Mesothelial cell of epicardium (in vitro differentiated cells): ENCODE measurements around the gene ELFN1. TPM values are rescaled to one million over a fixed set of nuclear protein-coding genes. Genes with fewer than 3 reads are reported as not detected.
A peak's percentile ranks its signal among the peaks of the same experiment; 100 is the strongest.

Experiments
- DNase-seq, 2 experiments: peaks; one replicate each; pipeline ENCODE4 v3.0.0; 2021; ENCODE audit warnings: low spot score in 2 of 2; ENCODE audit not compliant: unreplicated experiment in 2 of 2
- H3K27ac Mint-ChIP-seq: 2 replicates; pipeline ENCODE4 v1.8.0; 2021; ENCODE audit warnings: mixed read lengths
- H3K27me3 Mint-ChIP-seq: 2 replicates; pipeline ENCODE4 v1.8.0; 2021; ENCODE audit warnings: low read depth, mixed read lengths
- H3K36me3 Mint-ChIP-seq: 2 replicates; pipeline ENCODE4 v1.8.0; 2021; ENCODE audit warnings: mixed read lengths
- H3K4me1 Mint-ChIP-seq: 2 replicates; pipeline ENCODE4 v1.8.0; 2021; ENCODE audit warnings: mixed read lengths
- H3K4me3 Mint-ChIP-seq: 2 replicates; pipeline ENCODE4 v1.8.0; 2021; ENCODE audit warnings: mild to moderate bottlenecking, moderate library complexity, mixed read lengths
- H3K9me3 Mint-ChIP-seq: 2 replicates; pipeline ENCODE4 v1.8.0; 2021; ENCODE audit warnings: mixed read lengths
- CTCF ChIP-seq: fragments of 200-600 bp; sonication (generic); IDR thresholded peaks from one replicate; pipeline ENCODE4 v1.5.0; 2021; ENCODE audit warnings: antibody characterized with exemption; ENCODE audit not compliant: unreplicated experiment
- total RNA-seq: library from RNA; stranded (reverse); gene quantifications from 3 replicates; pipeline ENCODE4 v1.2.1, GENCODE V29; 2021

Gene ELFN1
- total RNA-seq, 1 donor from 2014 or later = 13.5 TPM

GRCh38 chr7:1679966-1680730 is 10.1 kb downstream of the ELFN1 start:
- Mint-ChIP-seq H3K4me1 (peaks cover 6% of the 10 kb centered on the region), H3K27me3 (peaks cover 19% of the 10 kb centered on the region), H3K4me3 (no peak overlapping the region), H3K36me3 (peaks cover 16% of the 10 kb centered on the region), H3K9me3 (peaks cover 28% of the 10 kb centered on the region), H3K27ac (no peak overlapping the region)
- DNase-seq = no peak
- no peak for TF ChIP-seq CTCF

- H3K4me1 Mint-ChIP-seq = peaks cover 6% of the 10 kb centered on the region
- no peak overlapping the region for H3K4me3 Mint-ChIP-seq
- peaks cover 38% of the 10 kb centered on the region for H3K9me3 Mint-ChIP-seq
- no peak for TF ChIP-seq CTCF
- H3K36me3 Mint-ChIP-seq = peaks cover 18% of the 10 kb centered on the region
- H3K27ac Mint-ChIP-seq = no peak overlapping the region
- peaks cover 13% of the 10 kb centered on the region for H3K27me3 Mint-ChIP-seq
- DNase-seq = no peak
Observed at GRCh38 chr7:1681581-1681980, 11.5 kb downstream of the ELFN1 start.

GRCh38 chr7:1685000-1685624 is 15.0 kb downstream of the ELFN1 start:
- no peak overlapping the region for H3K27ac Mint-ChIP-seq
- H3K27me3 Mint-ChIP-seq = no peaks in the 10 kb centered on the region
- no peaks in the 10 kb centered on the region for H3K4me1 Mint-ChIP-seq

GRCh38 chr7:1688542-1688941 is 18.5 kb downstream of the ELFN1 start:
- Mint-ChIP-seq H3K4me3 (no peak overlapping the region), H3K27ac (no peak overlapping the region), H3K9me3 (peaks cover 40% of the 10 kb centered on the region), H3K4me1 (no peaks in the 10 kb centered on the region), H3K36me3 (peaks cover 15% of the 10 kb centered on the region), H3K27me3 (peaks cover 2% of the 10 kb centered on the region)
- TF ChIP-seq CTCF = no peak
- no peak for DNase-seq

More at GRCh38 chr7:1685000-1685624, 15.0 kb downstream of the ELFN1 start:
- TF ChIP-seq CTCF = no peak
- DNase-seq = no peak
- Mint-ChIP-seq H3K36me3 (peaks cover 27% of the 10 kb centered on the region), H3K4me3 (no peak overlapping the region), H3K9me3 (peaks cover 58% of the 10 kb centered on the region)

GRCh38 chr7:1689311-1689710 is 19.2 kb downstream of the ELFN1 start:
- no peak overlapping the region for H3K4me3 Mint-ChIP-seq
- no peak for TF ChIP-seq CTCF
- DNase-seq = peak in 1 of 2 experiments; percentile 3
- H3K27ac Mint-ChIP-seq = no peak overlapping the region
- H3K36me3 Mint-ChIP-seq = peaks cover 14% of the 10 kb centered on the region
- H3K9me3 Mint-ChIP-seq = peaks cover 36% of the 10 kb centered on the region
- peaks cover 3% of the 10 kb centered on the region for H3K4me1 Mint-ChIP-seq
- H3K27me3 Mint-ChIP-seq = peaks cover 2% of the 10 kb centered on the region
